Fibroblast of mammary gland (primary cell): Measurements from ENCODE around the gene DHRS2.
"Not testable (repeated sequence)": the region's sequence is repeated elsewhere in the genome, so short reads cannot be mapped to it uniquely, and the experiment has no call there.

Experiments
- DNase-seq: peaks from one replicate; pipeline ENCODE4 v3.0.0-alpha.2; 2010; ENCODE audit warnings: low read depth
- H3K4me3 ChIP-seq: 2 replicates; pipeline ENCODE4 v1.5.1; 2011; ENCODE audit warnings: low read depth, mild to moderate bottlenecking, low read length, moderate library complexity; ENCODE audit not compliant: control insufficient read depth
- TF ChIP-seq, protein P1 (sequence below): conservative IDR thresholded peaks from 2 replicates; pipeline ENCODE4 v1.5.1; 2011; ENCODE audit warnings: low read depth, low read length, inconsistent platforms; ENCODE audit not compliant: control insufficient read depth, insufficient read depth

Gene DHRS2

GRCh38 chr14:23667134-23667533 is 31.0 kb downstream of the DHRS2 start:
- no peak for DNase-seq
- TF ChIP-seq, protein P1, sequence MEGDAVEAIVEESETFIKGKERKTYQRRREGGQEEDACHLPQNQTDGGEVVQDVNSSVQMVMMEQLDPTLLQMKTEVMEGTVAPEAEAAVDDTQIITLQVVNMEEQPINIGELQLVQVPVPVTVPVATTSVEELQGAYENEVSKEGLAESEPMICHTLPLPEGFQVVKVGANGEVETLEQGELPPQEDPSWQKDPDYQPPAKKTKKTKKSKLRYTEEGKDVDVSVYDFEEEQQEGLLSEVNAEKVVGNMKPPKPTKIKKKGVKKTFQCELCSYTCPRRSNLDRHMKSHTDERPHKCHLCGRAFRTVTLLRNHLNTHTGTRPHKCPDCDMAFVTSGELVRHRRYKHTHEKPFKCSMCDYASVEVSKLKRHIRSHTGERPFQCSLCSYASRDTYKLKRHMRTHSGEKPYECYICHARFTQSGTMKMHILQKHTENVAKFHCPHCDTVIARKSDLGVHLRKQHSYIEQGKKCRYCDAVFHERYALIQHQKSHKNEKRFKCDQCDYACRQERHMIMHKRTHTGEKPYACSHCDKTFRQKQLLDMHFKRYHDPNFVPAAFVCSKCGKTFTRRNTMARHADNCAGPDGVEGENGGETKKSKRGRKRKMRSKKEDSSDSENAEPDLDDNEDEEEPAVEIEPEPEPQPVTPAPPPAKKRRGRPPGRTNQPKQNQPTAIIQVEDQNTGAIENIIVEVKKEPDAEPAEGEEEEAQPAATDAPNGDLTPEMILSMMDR, result no peak

GRCh38 chr14:23669441-23669840 is 33.3 kb downstream of the DHRS2 start:
- no peak for DNase-seq
- TF ChIP-seq, protein P1, result no peak
- H3K4me3 ChIP-seq, result no peak overlapping the region

More at GRCh38 chr14:23667134-23667533, 31.0 kb downstream of the DHRS2 start:
- H3K4me3 ChIP-seq, result no peak overlapping the region

DNA sequence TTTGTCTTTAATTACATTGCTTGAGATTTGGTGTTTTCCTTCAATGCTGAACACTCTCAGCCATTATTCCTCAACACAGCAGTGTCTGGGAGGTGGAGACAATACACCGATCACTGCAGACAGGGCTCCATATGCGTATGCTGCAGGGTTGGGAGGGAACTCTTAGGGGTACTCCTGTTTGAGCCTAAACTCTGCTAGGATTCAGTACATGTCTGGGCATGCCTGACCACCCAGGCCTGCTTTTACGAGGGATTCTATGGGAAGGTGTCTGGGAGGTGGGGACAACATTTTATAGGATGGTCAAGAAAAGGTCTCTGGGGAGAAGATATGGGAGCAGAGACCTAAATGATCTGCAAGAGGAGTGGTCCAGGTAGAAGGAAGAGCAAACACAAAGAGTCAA is 34.3 kb downstream of the DHRS2 start:
- no peak overlapping the region for H3K4me3 ChIP-seq
- TF ChIP-seq, protein P1, result no peak
- no peak for DNase-seq

- no peak for DNase-seq
- no peak overlapping the region for H3K4me3 ChIP-seq
- TF ChIP-seq, protein P1, result no peak
These were observed 36.0 kb downstream of the DHRS2 start for GRCh38 chr14:23672200-23672599.

DNA sequence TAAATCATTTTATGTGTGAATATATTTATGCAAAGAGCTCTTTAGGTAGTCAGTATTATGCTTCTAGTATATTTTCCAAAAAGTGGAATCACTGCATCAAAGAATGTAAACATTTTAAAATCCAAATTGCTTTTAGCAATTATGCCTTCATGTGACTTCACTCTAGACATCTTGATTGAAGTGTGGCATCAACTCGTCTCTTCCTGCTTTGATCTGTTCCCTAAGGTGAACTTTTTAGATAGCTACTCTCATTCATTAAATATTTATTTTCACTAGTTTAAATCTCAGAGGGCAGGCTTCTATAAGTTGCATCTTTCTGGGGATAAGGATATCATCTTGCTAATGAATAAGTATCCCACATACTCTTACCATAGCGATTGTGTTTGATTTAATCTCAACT is 39.2 kb downstream of the DHRS2 start:
- H3K4me3 ChIP-seq, result no peak overlapping the region
- DNase-seq, result no peak
- TF ChIP-seq, protein P1, result no peak

DNA sequence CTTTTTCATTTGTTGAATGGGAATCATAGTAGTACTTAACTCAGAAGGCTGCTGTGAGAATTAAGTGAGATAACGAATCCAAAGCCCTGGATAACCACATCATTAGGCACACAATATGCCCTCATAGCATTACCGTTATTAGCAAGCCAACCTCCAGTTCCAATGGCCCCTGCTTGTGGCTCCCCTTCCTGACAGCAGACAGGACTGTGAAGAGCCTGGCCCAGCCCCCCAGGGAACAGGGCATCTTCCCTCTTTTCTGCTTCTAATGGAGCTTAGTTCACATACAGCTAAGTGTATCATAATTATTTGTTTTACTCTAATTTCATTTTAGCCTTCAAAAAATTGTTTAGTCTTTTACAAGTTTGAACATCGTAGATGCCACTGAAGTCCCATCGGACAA is 39.7 kb downstream of the DHRS2 start:
- H3K4me3 ChIP-seq, result no peak overlapping the region
- no peak for DNase-seq
- TF ChIP-seq, protein P1, result no peak

- H3K4me3 ChIP-seq, result no peak overlapping the region
- TF ChIP-seq, protein P1, result no peak
- no peak for DNase-seq
These were observed 45.2 kb downstream of the DHRS2 start for GRCh38 chr14:23681337-23681736.

DNA sequence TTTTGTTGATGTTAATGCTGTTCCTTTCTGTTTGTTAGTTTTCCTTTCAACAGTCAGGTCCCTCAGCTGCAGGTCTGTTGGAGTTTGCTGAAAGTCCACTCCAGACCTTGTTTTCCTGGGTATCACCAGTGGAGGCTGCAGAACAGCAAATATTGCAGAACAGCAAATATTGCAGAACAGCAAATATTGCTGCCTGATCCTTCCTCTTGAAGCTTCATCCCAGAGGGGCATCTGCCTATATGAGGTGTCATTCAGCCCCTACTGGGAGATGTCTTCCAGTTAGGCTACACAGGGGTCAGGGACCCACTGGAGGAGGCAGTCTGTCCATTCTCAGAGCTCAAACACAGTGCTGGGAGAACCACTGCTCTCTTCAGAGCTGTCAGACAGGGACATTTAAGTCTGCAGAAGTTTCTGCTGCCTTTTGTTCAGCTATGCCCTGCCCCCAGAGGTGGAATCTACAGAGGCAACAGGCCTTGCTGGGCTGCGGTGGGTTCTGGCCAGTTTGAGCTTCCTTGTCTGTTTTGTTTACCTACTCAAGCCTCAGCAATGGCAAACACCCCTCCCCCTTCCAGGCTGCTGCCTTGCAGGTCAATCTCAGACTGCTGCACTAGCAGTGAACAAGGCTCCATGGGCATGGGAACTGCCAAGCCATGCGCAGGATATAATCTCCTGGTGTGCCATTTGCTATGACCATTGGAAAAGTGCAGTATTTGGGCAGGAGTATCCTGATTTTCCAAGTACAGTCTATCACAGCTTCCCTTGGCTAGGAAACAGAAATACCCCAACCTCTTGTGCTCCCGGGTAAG is 53.7 kb downstream of the DHRS2 start:
- DNase-seq, H3K4me3 ChIP-seq: not testable (repeated sequence)
